WTC11 (cell line): Measurements from ENCODE around the gene RTF2. TPM values are rescaled to one million over a fixed set of nuclear protein-coding genes. Genes with fewer than 3 reads are reported as not detected.

Source experiments
- ATAC-seq: fragments of 200-7000 bp; cut with Tn5 transposase; 2 replicates; pipeline ENCODE4 v1.10.0; 2021; ENCODE audit warnings: mild to moderate bottlenecking, moderate library complexity
- CTCF ChIA-PET: fragments of 300-600 bp; sonication (Branson Sonifier 250); formaldehyde crosslinking; loops from one replicate; lab custom pipeline; 2021; ENCODE audit warnings: antibody characterized with exemption; lab: Charles Lee
- POLR2A ChIA-PET: fragments of 350-600 bp; sonication (Branson Sonifier 250); formaldehyde crosslinking; loops from one replicate; lab custom pipeline; 2021; ENCODE audit warnings: antibody characterized with exemption; lab: Charles Lee
- DNase-seq: peaks from one replicate; pipeline ENCODE4 v3.0.0; 2021; ENCODE audit warnings: low spot score
- H3K27ac Mint-ChIP-seq: 2 replicates; pipeline ENCODE4 v1.8.0; 2021; ENCODE audit warnings: mixed read lengths
- H3K27me3 Mint-ChIP-seq: 2 replicates; pipeline ENCODE4 v1.8.0; 2021; ENCODE audit warnings: low read depth, mild to moderate bottlenecking, moderate library complexity, mixed read lengths
- H3K36me3 Mint-ChIP-seq: 2 replicates; pipeline ENCODE4 v1.8.0; 2021; ENCODE audit warnings: mixed read lengths
- H3K4me1 Mint-ChIP-seq: 2 replicates; pipeline ENCODE4 v1.8.0; 2022; ENCODE audit warnings: mixed read lengths
- H3K4me3 Mint-ChIP-seq: 2 replicates; pipeline ENCODE4 v1.8.0; 2021; ENCODE audit warnings: mild to moderate bottlenecking, moderate library complexity, mixed read lengths
- H3K9me3 Mint-ChIP-seq: 2 replicates; pipeline ENCODE4 v1.8.0; 2021; ENCODE audit warnings: mixed read lengths
- AFF4 ChIP-seq: sonication (generic); formaldehyde crosslinking; IDR thresholded peaks from 2 replicates; pipeline ENCODE4 v1.8.1; 2023; ENCODE audit warnings: mild to moderate bottlenecking, missing genetic modification reagents, borderline replicate concordance
- ATF3 ChIP-seq: sonication (generic); formaldehyde crosslinking; conservative IDR thresholded peaks from 2 replicates; pipeline ENCODE4 v1.8.1; 2022; ENCODE audit warnings: mild to moderate bottlenecking, missing genetic modification reagents
- ELF4 ChIP-seq: sonication (generic); formaldehyde crosslinking; IDR thresholded peaks from 2 replicates; pipeline ENCODE4 v1.8.1; 2022; ENCODE audit warnings: low read depth, mild to moderate bottlenecking, moderate library complexity, missing genetic modification reagents
- EMX1 ChIP-seq: fragments of 250-450 bp; sonication (Bioruptor Pico); IDR thresholded peaks from 2 replicates; pipeline ENCODE4 v1.8.0; 2021; ENCODE audit warnings: mild to moderate bottlenecking
- ETV6 ChIP-seq: sonication (generic); formaldehyde crosslinking; IDR thresholded peaks from 2 replicates; pipeline ENCODE4 v1.8.1; 2022; ENCODE audit warnings: mild to moderate bottlenecking, missing genetic modification reagents
- FOXP1 ChIP-seq: sonication (generic); formaldehyde crosslinking; IDR thresholded peaks from 2 replicates; pipeline ENCODE4 v1.8.0; 2022; ENCODE audit warnings: missing genetic modification reagents, mild to moderate bottlenecking, moderate library complexity, borderline replicate concordance
- GTF2I ChIP-seq: fragments of 250-450 bp; sonication (Bioruptor Pico); conservative IDR thresholded peaks from 2 replicates; pipeline ENCODE4 v1.4.0; 2021; ENCODE audit warnings: mild to moderate bottlenecking
- IRF1 ChIP-seq: sonication (generic); formaldehyde crosslinking; IDR thresholded peaks from 2 replicates; pipeline ENCODE4 v1.8.0; 2023; ENCODE audit warnings: missing genetic modification reagents
- IRF2 ChIP-seq: sonication (generic); formaldehyde crosslinking; IDR thresholded peaks from 2 replicates; pipeline ENCODE4 v1.8.0; 2022; ENCODE audit warnings: low read depth, missing genetic modification reagents, borderline replicate concordance
- JAZF1 ChIP-seq: fragments of 250-450 bp; sonication (Bioruptor Pico); IDR thresholded peaks from 2 replicates; pipeline ENCODE4 v1.9.0; 2021; ENCODE audit warnings: moderate library complexity, mild to moderate bottlenecking, inconsistent platforms
- MLX ChIP-seq: sonication (generic); formaldehyde crosslinking; IDR thresholded peaks from 2 replicates; pipeline ENCODE4 v1.8.1; 2023; ENCODE audit warnings: mild to moderate bottlenecking, missing genetic modification reagents, moderate library complexity
- NR1H2 ChIP-seq: sonication (generic); formaldehyde crosslinking; IDR thresholded peaks from 2 replicates; pipeline ENCODE4 v1.9.0; 2021; ENCODE audit warnings: mild to moderate bottlenecking, moderate library complexity, missing genetic modification reagents
- NR3C1 ChIP-seq: sonication (generic); formaldehyde crosslinking; conservative IDR thresholded peaks from 2 replicates; pipeline ENCODE4 v1.8.1; 2023; ENCODE audit warnings: low read depth, mild to moderate bottlenecking, missing genetic modification reagents
- OVOL2 ChIP-seq: fragments of 250-450 bp; sonication (Bioruptor Pico); IDR thresholded peaks from 2 replicates; pipeline ENCODE4 v1.9.0; 2021; ENCODE audit warnings: mild to moderate bottlenecking, borderline replicate concordance
- PRDM15 ChIP-seq: sonication (generic); formaldehyde crosslinking; IDR thresholded peaks from 2 replicates; pipeline ENCODE4 v1.8.0; 2022; ENCODE audit warnings: missing genetic modification reagents
- SP1 ChIP-seq: sonication (generic); formaldehyde crosslinking; conservative IDR thresholded peaks from 2 replicates; pipeline ENCODE4 v1.8.1; 2022; ENCODE audit warnings: missing genetic modification reagents
- TCF7 ChIP-seq: sonication (generic); formaldehyde crosslinking; IDR thresholded peaks from 2 replicates; pipeline ENCODE4 v1.8.0; 2022; ENCODE audit warnings: mild to moderate bottlenecking, low read depth, missing genetic modification reagents, moderate library complexity
- TEAD1 ChIP-seq: sonication (generic); formaldehyde crosslinking; IDR thresholded peaks from 2 replicates; pipeline ENCODE4 v1.8.0; 2022; ENCODE audit warnings: mild to moderate bottlenecking, missing genetic modification reagents
- TEAD4 ChIP-seq: sonication (generic); formaldehyde crosslinking; IDR thresholded peaks from 2 replicates; pipeline ENCODE4 v1.8.0; 2022; ENCODE audit warnings: mild to moderate bottlenecking, missing genetic modification reagents
- ZNF121 ChIP-seq: sonication (generic); formaldehyde crosslinking; IDR thresholded peaks from 2 replicates; pipeline ENCODE4 v1.8.0; 2023; ENCODE audit warnings: missing genetic modification reagents
- ZNF232 ChIP-seq: sonication (generic); formaldehyde crosslinking; IDR thresholded peaks from 2 replicates; pipeline ENCODE4 v1.8.0; 2022; ENCODE audit warnings: mild to moderate bottlenecking, missing genetic modification reagents
- ZNF396 ChIP-seq: fragments of 250-450 bp; sonication (Bioruptor Pico); IDR thresholded peaks from 2 replicates; pipeline ENCODE4 v1.8.0; 2021; ENCODE audit warnings: mild to moderate bottlenecking, moderate library complexity, borderline replicate concordance
- ZNF532 ChIP-seq: fragments of 250-450 bp; sonication (Bioruptor Pico); IDR thresholded peaks from 2 replicates; pipeline ENCODE4 v1.9.0; 2021; ENCODE audit warnings: mild to moderate bottlenecking, borderline replicate concordance
- total RNA-seq: library from RNA; stranded (reverse); gene quantifications from 3 replicates; pipeline ENCODE4 v1.2.3, GENCODE V29; 2021

RTF2 gene
- total RNA-seq, 1 experiment from 2014 or later: 46.3 TPM

GRCh38 chr20:56438284-56438683 lies 30.1 kb upstream of the RTF2 start:
- CTCF ChIA-PET: no interaction called here
- Mint-ChIP-seq H3K36me3 (no peaks in the 10 kb centered on the region), H3K27me3 (peaks cover under 1% of the 10 kb centered on the region; the same call in 1 of the 2 replicates)
- TF ChIP-seq PRDM15 (CRISPR knock-in tag): no peak
- TF ChIP-seq ETV6 (CRISPR knock-in tag): no peak
- TF ChIP-seq IRF2 (CRISPR knock-in tag): no peak
- no peak for TF ChIP-seq ATF3 (CRISPR knock-in tag)
- no peak for TF ChIP-seq TEAD4 (CRISPR knock-in tag)
- TF ChIP-seq MLX (CRISPR knock-in tag): no peak
- TF ChIP-seq ELF4 (CRISPR knock-in tag): no peak
- no peak for TF ChIP-seq EMX1 (CRISPR knock-in tag)
- TF ChIP-seq NR3C1 (CRISPR knock-in tag): no peak
- TF ChIP-seq ZNF232 (CRISPR knock-in tag): no peak
- TF ChIP-seq TCF7 (CRISPR knock-in tag): no peak
- no peak for TF ChIP-seq TEAD1
- no peak for TF ChIP-seq JAZF1 (CRISPR knock-in tag)
- no peak for TF ChIP-seq OVOL2 (CRISPR knock-in tag)
- TF ChIP-seq FOXP1 (CRISPR knock-in tag): no peak
- TF ChIP-seq AFF4: no peak
- TF ChIP-seq, all 79 proteins: peak for 0
- POLR2A ChIA-PET: no interaction called here
- DNase-seq (no peak), ATAC-seq (no peak)
- Mint-ChIP-seq H3K4me3 (no peak overlapping the region), H3K27ac (no peak overlapping the region), H3K4me1 (no peaks in the 10 kb centered on the region), H3K9me3 (no peaks in the 10 kb centered on the region)

- no peaks in the 10 kb centered on the region for H3K36me3 Mint-ChIP-seq
- DNase-seq (no peak), ATAC-seq (no peak)
- H3K9me3 Mint-ChIP-seq: no peaks in the 10 kb centered on the region
- peaks cover 2% of the 10 kb centered on the region; the same call in 1 of the 2 replicates for H3K27me3 Mint-ChIP-seq
- no peak overlapping the region for H3K27ac Mint-ChIP-seq
- CTCF ChIA-PET: interaction anchor here (0.6 kb wide), 1 partner anchor 95 kb away, joined by 3 read pairs; no protein-coding TSS in a partner anchor
- no peaks in the 10 kb centered on the region for H3K4me1 Mint-ChIP-seq
- POLR2A ChIA-PET: no interaction called here
- no peak overlapping the region for H3K4me3 Mint-ChIP-seq
- TF ChIP-seq IRF1 (CRISPR knock-in tag) (no peak), ZNF396 (CRISPR knock-in tag) (no peak), GTF2I (CRISPR knock-in tag) (no peak), ETV6 (CRISPR knock-in tag) (no peak), ZNF121 (CRISPR knock-in tag) (no peak), NR1H2 (CRISPR knock-in tag) (no peak), ZNF532 (CRISPR knock-in tag) (no peak), SP1 (CRISPR knock-in tag) (no peak)
Measured at GRCh38 chr20:56439771-56440291, 28.6 kb upstream of the RTF2 start.
